ENCODE data around the gene RAPGEF6.
A peak's percentile ranks its signal among the peaks of the same experiment; 100 is the strongest.

Gene RAPGEF6

GRCh38 chr5:131460867-131461572, 174.0 kb downstream of the RAPGEF6 start (continued):
- TF ChIP-seq, protein P1, sequence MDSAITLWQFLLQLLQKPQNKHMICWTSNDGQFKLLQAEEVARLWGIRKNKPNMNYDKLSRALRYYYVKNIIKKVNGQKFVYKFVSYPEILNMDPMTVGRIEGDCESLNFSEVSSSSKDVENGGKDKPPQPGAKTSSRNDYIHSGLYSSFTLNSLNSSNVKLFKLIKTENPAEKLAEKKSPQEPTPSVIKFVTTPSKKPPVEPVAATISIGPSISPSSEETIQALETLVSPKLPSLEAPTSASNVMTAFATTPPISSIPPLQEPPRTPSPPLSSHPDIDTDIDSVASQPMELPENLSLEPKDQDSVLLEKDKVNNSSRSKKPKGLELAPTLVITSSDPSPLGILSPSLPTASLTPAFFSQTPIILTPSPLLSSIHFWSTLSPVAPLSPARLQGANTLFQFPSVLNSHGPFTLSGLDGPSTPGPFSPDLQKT (IDR thresholded peaks at IDR 0.05; ENCODE audit: borderline replicate concordance, low read depth, low read length): no peak
- TF ChIP-seq ZNF843 (tag by site-specific recombination; IDR thresholded peaks at IDR 0.05) (0 out of 2 replicates have a peak, but pooled peaks have one; percentile 18), GLIS1 (tag by site-specific recombination; IDR thresholded peaks at IDR 0.05) (peak; percentile 78), ZNF248 (tag by site-specific recombination; IDR thresholded peaks at IDR 0.05) (no peak), ZNF48 (tag by site-specific recombination; IDR thresholded peaks at IDR 0.05) (no peak), ZSCAN4 (tag by site-specific recombination; IDR thresholded peaks at IDR 0.05) (no peak), GLIS2 (tag by site-specific recombination; IDR thresholded peaks at IDR 0.05) (no peak), ZNF677 (tag by site-specific recombination; IDR thresholded peaks at IDR 0.05) (no peak), ZNF10 (tag by site-specific recombination; IDR thresholded peaks at IDR 0.05) (no peak), ZNF138 (tag by site-specific recombination; IDR thresholded peaks at IDR 0.05; ENCODE audit: borderline replicate concordance) (no peak), ZNF623 (tag by site-specific recombination; IDR thresholded peaks at IDR 0.05) (no peak), ZNF2 (tag by site-specific recombination; IDR thresholded peaks at IDR 0.05) (no peak), ZNF555 (tag by site-specific recombination; conservative IDR thresholded peaks at IDR 0.05) (no peak), ZNF404 (tag by site-specific recombination; IDR thresholded peaks at IDR 0.05) (no peak)
- TF ChIP-seq, protein P2, sequence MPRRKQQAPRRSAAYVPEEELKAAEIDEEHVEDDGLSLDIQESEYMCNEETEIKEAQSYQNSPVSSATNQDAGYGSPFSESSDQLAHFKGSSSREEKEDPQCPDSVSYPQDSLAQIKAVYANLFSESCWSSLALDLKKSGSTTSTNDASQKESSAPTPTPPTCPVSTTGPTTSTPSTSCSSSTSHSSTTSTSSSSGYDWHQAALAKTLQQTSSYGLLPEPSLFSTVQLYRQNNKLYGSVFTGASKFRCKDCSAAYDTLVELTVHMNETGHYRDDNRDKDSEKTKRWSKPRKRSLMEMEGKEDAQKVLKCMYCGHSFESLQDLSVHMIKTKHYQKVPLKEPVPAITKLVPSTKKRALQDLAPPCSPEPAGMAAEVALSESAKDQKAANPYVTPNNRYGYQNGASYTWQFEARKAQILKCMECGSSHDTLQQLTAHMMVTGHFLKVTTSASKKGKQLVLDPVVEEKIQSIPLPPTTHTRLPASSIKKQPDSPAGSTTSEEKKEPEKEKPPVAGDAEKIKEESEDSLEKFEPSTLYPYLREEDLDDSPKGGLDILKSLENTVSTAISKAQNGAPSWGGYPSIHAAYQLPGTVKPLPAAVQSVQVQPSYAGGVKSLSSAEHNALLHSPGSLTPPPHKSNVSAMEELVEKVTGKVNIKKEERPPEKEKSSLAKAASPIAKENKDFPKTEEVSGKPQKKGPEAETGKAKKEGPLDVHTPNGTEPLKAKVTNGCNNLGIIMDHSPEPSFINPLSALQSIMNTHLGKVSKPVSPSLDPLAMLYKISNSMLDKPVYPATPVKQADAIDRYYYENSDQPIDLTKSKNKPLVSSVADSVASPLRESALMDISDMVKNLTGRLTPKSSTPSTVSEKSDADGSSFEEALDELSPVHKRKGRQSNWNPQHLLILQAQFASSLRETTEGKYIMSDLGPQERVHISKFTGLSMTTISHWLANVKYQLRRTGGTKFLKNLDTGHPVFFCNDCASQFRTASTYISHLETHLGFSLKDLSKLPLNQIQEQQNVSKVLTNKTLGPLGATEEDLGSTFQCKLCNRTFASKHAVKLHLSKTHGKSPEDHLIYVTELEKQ (tag by site-specific recombination; IDR thresholded peaks at IDR 0.05; ENCODE audit: borderline replicate concordance): no peak

GRCh38 chr5:131460133-131460532, 174.9 kb downstream of the RAPGEF6 start:
- Histone ChIP-seq H3K4me1 (ENCODE audit: control insufficient read depth, insufficient read depth, low read length) (peaks cover 15% of the 10 kb centered on the region), H3K36me3 (ENCODE audit: control insufficient read depth in 2 of 2, insufficient read depth in 1 of 2, low read length in 2 of 2) (peaks cover 5 to 7% of the 10 kb centered on the region in 2 experiments; a peak in 2 of 3 replicates), H3K9me3 (ENCODE audit: control insufficient read depth, insufficient read depth, low read depth, low read length) (no peaks in the 10 kb centered on the region), H3K4me3 (ENCODE audit: low read depth, low read length) (no peak overlapping the region), H3K27ac (ENCODE audit: extremely low read depth, low read depth, low read length) (no peak overlapping the region)
- POLR2A ChIA-PET: no interaction called here
- no peak for TF ChIP-seq ZNF132 (tag by site-specific recombination; IDR thresholded peaks at IDR 0.05; ENCODE audit: borderline replicate concordance)
- no peak for TF ChIP-seq SP3 (tag by site-specific recombination; IDR thresholded peaks at IDR 0.05)
- TF ChIP-seq, protein P2 (tag by site-specific recombination; IDR thresholded peaks at IDR 0.05; ENCODE audit: borderline replicate concordance): no peak
- CTCF ChIA-PET: no interaction called here

Measured in HEK293 (cell line).